PC-3 (cell line): ENCODE measurements around the gene KREMEN2. TPM values are rescaled to one million over a fixed set of nuclear protein-coding genes. Genes with fewer than 3 reads are reported as not detected.

Experiments used
- ATAC-seq: fragments of 200-7000 bp; cut with Tn5 transposase; 2 replicates; pipeline ENCODE4 v1.9.1; 2020; ENCODE audit warnings: mild to moderate bottlenecking, moderate library complexity
- BruUV-seq: library from RNA; stranded (reverse); fragments of 400-500 nt; replicated peaks from 2 replicates; lab custom pipeline; 2021; lab: Mats Ljungman, UMichigan
- CTCF ChIA-PET: fragments of 300-600 bp; sonication (Branson Sonifier 250); formaldehyde crosslinking; loops from one replicate; lab custom pipeline; 2022; ENCODE audit warnings: antibody characterized with exemption; lab: Charles Lee
- POLR2A ChIA-PET: fragments of 300-600 bp; sonication (Branson Sonifier 250); formaldehyde crosslinking; loops from one replicate; lab custom pipeline; 2022; ENCODE audit warnings: antibody characterized with exemption; ENCODE audit not compliant: unreplicated experiment; lab: Charles Lee
- DNase-seq: peaks from one replicate; pipeline ENCODE4 v3.0.0-alpha.2; 2015
- H2AFZ ChIP-seq: fragments of 300-600 bp; sonication (generic); 2 replicates; pipeline ENCODE4 v1.6.0; 2016; ENCODE audit warnings: antibody characterized with exemption, low read length
- H3F3A ChIP-seq: fragments of 300-600 bp; sonication (generic); one replicate; pipeline ENCODE4 v1.6.0; 2017; ENCODE audit warnings: antibody characterized with exemption, low read length, control low read depth, mild to moderate bottlenecking; ENCODE audit not compliant: unreplicated experiment
- H3K27ac ChIP-seq: fragments of 300-600 bp; sonication (generic); 2 replicates; pipeline ENCODE4 v1.5.1; 2016; ENCODE audit warnings: mild to moderate bottlenecking, low read length
- H3K27me3 ChIP-seq: fragments of 300-600 bp; sonication (generic); 2 replicates; pipeline ENCODE4 v1.6.1; 2016; ENCODE audit warnings: low read length, mixed read lengths
- H3K36me3 ChIP-seq: fragments of 300-600 bp; sonication (generic); 2 replicates; pipeline ENCODE4 v1.6.1; 2016; ENCODE audit warnings: low read depth, mixed run types, low read length, mixed read lengths
- H3K4me1 ChIP-seq: fragments of 300-600 bp; sonication (generic); 2 replicates; pipeline ENCODE4 v1.5.1; 2016; ENCODE audit warnings: low read length; ENCODE audit not compliant: insufficient read depth
- H3K4me2 ChIP-seq: fragments of 300-600 bp; sonication (generic); 2 replicates; pipeline ENCODE4 v1.6.0; 2016; ENCODE audit warnings: low read length
- H3K4me3 ChIP-seq: fragments of 300-600 bp; sonication (generic); 2 replicates; pipeline ENCODE4 v1.5.1; 2016; ENCODE audit warnings: mild to moderate bottlenecking, low read length, mixed read lengths
- H3K79me2 ChIP-seq: fragments of 300-600 bp; sonication (generic); 2 replicates; pipeline ENCODE4 v1.6.1; 2017; ENCODE audit warnings: low read length, mixed read lengths
- H3K9ac ChIP-seq: fragments of 300-600 bp; sonication (generic); 2 replicates; pipeline ENCODE4 v1.6.0; 2016; ENCODE audit warnings: mild to moderate bottlenecking, low read length
- H3K9me2 ChIP-seq: fragments of 300-600 bp; sonication (generic); replicated peaks from 2 replicates; pipeline ENCODE4 v1.6.1; 2016; ENCODE audit warnings: mixed run types, low read length, mixed read lengths
- H3K9me3 ChIP-seq: fragments of 300-600 bp; sonication (generic); 2 replicates; pipeline ENCODE4 v1.6.1; 2016; ENCODE audit warnings: low read length, mixed read lengths
- H4K20me1 ChIP-seq: fragments of 300-600 bp; sonication (generic); 2 replicates; pipeline ENCODE4 v1.6.1; 2016; ENCODE audit warnings: low read length, mixed read lengths
- CTCF ChIP-seq: fragments of 300-600 bp; sonication (generic); conservative IDR thresholded peaks from 2 replicates; pipeline ENCODE4 v1.5.1; 2017; ENCODE audit warnings: antibody characterized with exemption, low read depth, mild to moderate bottlenecking, low read length
- EZH2 ChIP-seq: fragments of 300-600 bp; sonication (generic); IDR thresholded peaks from one replicate; pipeline ENCODE4 v1.6.1; 2017; ENCODE audit warnings: antibody characterized with exemption, mild to moderate bottlenecking, low read length; ENCODE audit not compliant: unreplicated experiment
- EZH2phosphoT487 ChIP-seq: fragments of 300-600 bp; sonication (generic); IDR thresholded peaks from 2 replicates; pipeline ENCODE4 v1.6.1; 2018; ENCODE audit warnings: mild to moderate bottlenecking, antibody characterized with exemption, low read length, borderline replicate concordance
- intact Hi-C: fragments of 100-400 bp; cut with micrococcal nuclease; formaldehyde crosslinking; loops from 2 replicates; pipeline ENCODE4 v1.9.0; 2023
- total RNA-seq: library from RNA; depleted of rRNA; stranded (reverse); fragments of >200 nt; gene quantifications from 2 replicates; pipeline ENCODE4 v1.2.3, GENCODE V29; 2014

The KREMEN2 gene
- total RNA-seq, 1 experiment from 2014 or later: 3.6 TPM

- TF ChIP-seq CTCF (no peak), EZH2phosphoT487 (no peak)
- H3K4me2 ChIP-seq: no peak overlapping the region
- H3K36me3 ChIP-seq: no peaks in the 10 kb centered on the region
- H3K4me1 ChIP-seq: no peaks in the 10 kb centered on the region
- no peaks in the 10 kb centered on the region for H3K79me2 ChIP-seq
- no peaks in the 10 kb centered on the region for H3K9me2 ChIP-seq
- no peaks in the 10 kb centered on the region for H3K27me3 ChIP-seq
- no peak for ATAC-seq
- H4K20me1 ChIP-seq: no peaks in the 10 kb centered on the region
- no peak overlapping the region for H3K27ac ChIP-seq
- POLR2A ChIA-PET: no interaction called here
- H3K9me3 ChIP-seq: no peaks in the 10 kb centered on the region
- no peak overlapping the region for H2AFZ ChIP-seq
- H3K4me3 ChIP-seq: no peak overlapping the region
- no peaks in the 10 kb centered on the region for H3F3A ChIP-seq
- BruUV-seq: no TSS peak
- CTCF ChIA-PET: no interaction called here
- intact Hi-C loops: no loop called here
- DNase-seq: no peak
- H3K9ac ChIP-seq: no peak overlapping the region
These were observed 30.9 kb upstream of the KREMEN2 start for GRCh38 chr16:2933136-2933535.

DNA sequence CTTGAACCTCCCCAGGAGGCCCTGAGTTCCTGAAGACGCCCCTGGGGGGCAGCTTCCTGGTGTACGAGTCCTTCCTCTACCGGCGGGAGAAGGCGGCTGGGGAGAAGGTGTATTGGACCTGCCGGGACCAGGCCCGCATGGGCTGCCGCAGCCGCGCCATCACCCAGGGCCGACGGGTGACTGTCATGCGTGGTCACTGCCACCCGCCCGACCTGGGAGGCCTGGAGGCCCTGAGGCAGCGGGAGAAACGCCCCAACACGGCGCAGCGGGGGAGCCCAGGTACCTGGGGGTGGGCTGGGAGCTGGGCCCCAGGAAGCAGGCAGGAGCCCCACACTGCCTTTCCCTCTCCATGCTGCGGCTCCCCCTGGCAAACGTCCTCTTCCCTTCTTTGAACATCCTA, 30.4 kb upstream of the KREMEN2 start:
- Histone ChIP-seq H4K20me1 (no peaks in the 10 kb centered on the region), H3K27me3 (no peaks in the 10 kb centered on the region), H3K4me3 (no peak overlapping the region), H3K4me2 (no peak overlapping the region), H2AFZ (no peak overlapping the region), H3K4me1 (no peaks in the 10 kb centered on the region), H3K9me2 (no peaks in the 10 kb centered on the region), H3K79me2 (no peaks in the 10 kb centered on the region), H3K27ac (no peak overlapping the region), H3F3A (no peaks in the 10 kb centered on the region), H3K9ac (no peak overlapping the region), H3K36me3 (no peaks in the 10 kb centered on the region), H3K9me3 (no peaks in the 10 kb centered on the region)
- no TSS peak for BruUV-seq
- intact Hi-C loops: no loop called here
- CTCF ChIA-PET: no interaction called here
- no peak for ATAC-seq
- no peak for DNase-seq
- TF ChIP-seq EZH2 (no peak), EZH2phosphoT487 (no peak), CTCF (no peak)
- POLR2A ChIA-PET: no interaction called here

DNA sequence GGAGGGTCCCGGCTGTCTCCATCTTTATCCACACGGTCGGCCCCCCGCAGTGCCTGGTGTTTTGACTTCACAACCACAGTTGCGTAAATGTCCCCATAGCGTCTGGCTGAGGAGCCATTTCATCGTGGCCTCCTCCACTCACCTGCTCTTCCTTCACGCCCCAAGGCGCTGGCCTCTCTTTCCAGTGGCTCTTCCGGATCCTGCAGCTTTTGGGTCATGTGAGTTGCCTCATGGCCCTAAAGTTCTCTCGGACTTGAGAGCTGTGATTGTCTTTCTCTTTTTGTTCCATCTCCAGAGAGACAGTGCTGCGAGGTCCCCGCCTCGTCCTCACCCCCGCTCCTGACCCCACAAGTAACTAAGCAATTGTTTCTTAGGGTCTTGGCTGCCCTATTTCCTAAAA, 29.6 kb upstream of the KREMEN2 start:
- Histone ChIP-seq H3K79me2 (no peaks in the 10 kb centered on the region), H3K27me3 (no peaks in the 10 kb centered on the region), H3K36me3 (no peaks in the 10 kb centered on the region), H3F3A (no peaks in the 10 kb centered on the region), H3K4me2 (no peak overlapping the region), H3K27ac (no peak overlapping the region), H3K9me2 (no peaks in the 10 kb centered on the region), H3K9ac (no peak overlapping the region), H2AFZ (no peak overlapping the region), H3K4me3 (no peak overlapping the region), H4K20me1 (no peaks in the 10 kb centered on the region), H3K9me3 (no peaks in the 10 kb centered on the region), H3K4me1 (no peaks in the 10 kb centered on the region)
- no peak for ATAC-seq
- TF ChIP-seq CTCF (no peak), EZH2 (no peak), EZH2phosphoT487 (no peak)
- no peak for DNase-seq
- CTCF ChIA-PET: no interaction called here
- intact Hi-C loops: no loop called here
- POLR2A ChIA-PET: no interaction called here
- TSS peak; percentile 21 for BruUV-seq
